Measurements from ENCODE around the gene PPIL6.

Gene PPIL6

GRCh38 chr6:109344226-109344625 is 96.2 kb downstream of the PPIL6 start:
- no peak for TF ChIP-seq USF1 (IDR thresholded peaks at IDR 0.05)
- no peak for TF ChIP-seq NFIC (IDR thresholded peaks at IDR 0.05)
- no peak for TF ChIP-seq REST (IDR thresholded peaks at IDR 0.05; ENCODE audit: low read depth)
- TF ChIP-seq TAF1 (IDR thresholded peaks at IDR 0.05; ENCODE audit: low read depth) = no peak
- TF ChIP-seq TEAD4 (IDR thresholded peaks at IDR 0.05) = no peak
- no peak for TF ChIP-seq CREB1 (IDR thresholded peaks at IDR 0.05; ENCODE audit: low read depth)
- no peak for TF ChIP-seq ZBTB7A (IDR thresholded peaks at IDR 0.05; ENCODE audit: low read depth)
- TF ChIP-seq RAD21 (IDR thresholded peaks at IDR 0.05; ENCODE audit: low read depth) = no peak
- TF ChIP-seq EGR1 (IDR thresholded peaks at IDR 0.05) = no peak
- TF ChIP-seq FOXM1 (IDR thresholded peaks at IDR 0.05; ENCODE audit: borderline replicate concordance, low read depth) = no peak
- no peak for TF ChIP-seq CEBPB (IDR thresholded peaks at IDR 0.05)

GRCh38 chr6:109343518-109343917 is 96.9 kb downstream of the PPIL6 start:
- TF ChIP-seq USF1 (IDR thresholded peaks at IDR 0.05) (no peak), MAX (IDR thresholded peaks at IDR 0.05) (no peak), TCF12 (IDR thresholded peaks at IDR 0.05; ENCODE audit: low read depth) (no peak), FOXM1 (IDR thresholded peaks at IDR 0.05; ENCODE audit: borderline replicate concordance, low read depth) (no peak), REST (IDR thresholded peaks at IDR 0.05; ENCODE audit: low read depth) (no peak), EGR1 (IDR thresholded peaks at IDR 0.05) (no peak), TAF1 (IDR thresholded peaks at IDR 0.05; ENCODE audit: low read depth) (no peak), RAD21 (IDR thresholded peaks at IDR 0.05; ENCODE audit: low read depth) (no peak), TEAD4 (IDR thresholded peaks at IDR 0.05) (no peak), CEBPB (IDR thresholded peaks at IDR 0.05) (no peak), ZBTB7A (IDR thresholded peaks at IDR 0.05; ENCODE audit: low read depth) (no peak), EP300 (IDR thresholded peaks at IDR 0.05; ENCODE audit: borderline replicate concordance) (no peak), NFIC (IDR thresholded peaks at IDR 0.05) (no peak)

GRCh38 chr6:109342911-109343310 is 97.5 kb downstream of the PPIL6 start:
- no peak for TF ChIP-seq TAF1 (IDR thresholded peaks at IDR 0.05; ENCODE audit: low read depth)
- no peak for TF ChIP-seq USF1 (IDR thresholded peaks at IDR 0.05)
- TF ChIP-seq EP300 (IDR thresholded peaks at IDR 0.05; ENCODE audit: borderline replicate concordance) = no peak
- TF ChIP-seq TCF12 (IDR thresholded peaks at IDR 0.05; ENCODE audit: low read depth) = no peak

- TF ChIP-seq ZBTB7A (IDR thresholded peaks at IDR 0.05; ENCODE audit: low read depth) (no peak), TCF12 (IDR thresholded peaks at IDR 0.05; ENCODE audit: low read depth) (no peak), EP300 (IDR thresholded peaks at IDR 0.05; ENCODE audit: borderline replicate concordance) (no peak), REST (IDR thresholded peaks at IDR 0.05; ENCODE audit: low read depth) (no peak), CEBPB (IDR thresholded peaks at IDR 0.05) (no peak), RAD21 (IDR thresholded peaks at IDR 0.05; ENCODE audit: low read depth) (no peak)
Measured at GRCh38 chr6:109342506-109342905, 97.9 kb downstream of the PPIL6 start.

GRCh38 chr6:109340811-109341210 is 99.6 kb downstream of the PPIL6 start:
- TF ChIP-seq TCF12 (IDR thresholded peaks at IDR 0.05; ENCODE audit: low read depth) = no peak
- no peak for TF ChIP-seq REST (IDR thresholded peaks at IDR 0.05; ENCODE audit: low read depth)
- TF ChIP-seq CREB1 (IDR thresholded peaks at IDR 0.05; ENCODE audit: low read depth) = no peak
- no peak for TF ChIP-seq NFIC (IDR thresholded peaks at IDR 0.05)
- no peak for TF ChIP-seq USF1 (IDR thresholded peaks at IDR 0.05)
- no peak for TF ChIP-seq TEAD4 (IDR thresholded peaks at IDR 0.05)
- no peak for TF ChIP-seq YY1 (IDR thresholded peaks at IDR 0.05; ENCODE audit: low read depth)
- TF ChIP-seq ZBTB7A (IDR thresholded peaks at IDR 0.05; ENCODE audit: low read depth) = no peak
- TF ChIP-seq EGR1 (IDR thresholded peaks at IDR 0.05) = no peak
- TF ChIP-seq RAD21 (IDR thresholded peaks at IDR 0.05; ENCODE audit: low read depth) = no peak
- no peak for TF ChIP-seq MAX (IDR thresholded peaks at IDR 0.05)
- TF ChIP-seq EP300 (IDR thresholded peaks at IDR 0.05; ENCODE audit: borderline replicate concordance) = no peak
- no peak for TF ChIP-seq TAF1 (IDR thresholded peaks at IDR 0.05; ENCODE audit: low read depth)
- no peak for TF ChIP-seq CEBPB (IDR thresholded peaks at IDR 0.05)
- no peak for TF ChIP-seq FOXM1 (IDR thresholded peaks at IDR 0.05; ENCODE audit: borderline replicate concordance, low read depth)

Measured in Ishikawa (cell line).